AG09309 (cell line): Measurements from ENCODE around the gene RASA1.

Experiments used
- DNase-seq: peaks from one replicate; pipeline ENCODE4 v3.0.0-alpha.2; 2010; ENCODE audit warnings: low read depth
- H3K4me3 ChIP-seq: 2 replicates; pipeline ENCODE4 v1.5.1; 2011; ENCODE audit warnings: mild to moderate bottlenecking, low read depth, low read length, moderate library complexity; ENCODE audit not compliant: control insufficient read depth
- CTCF ChIP-seq: IDR thresholded peaks from 2 replicates; pipeline ENCODE4 v1.5.1; 2011; ENCODE audit warnings: mild to moderate bottlenecking, low read depth, low read length, inconsistent platforms; ENCODE audit not compliant: insufficient read depth, control insufficient read depth; ENCODE audit errors: missing control alignments

The RASA1 gene

DNA sequence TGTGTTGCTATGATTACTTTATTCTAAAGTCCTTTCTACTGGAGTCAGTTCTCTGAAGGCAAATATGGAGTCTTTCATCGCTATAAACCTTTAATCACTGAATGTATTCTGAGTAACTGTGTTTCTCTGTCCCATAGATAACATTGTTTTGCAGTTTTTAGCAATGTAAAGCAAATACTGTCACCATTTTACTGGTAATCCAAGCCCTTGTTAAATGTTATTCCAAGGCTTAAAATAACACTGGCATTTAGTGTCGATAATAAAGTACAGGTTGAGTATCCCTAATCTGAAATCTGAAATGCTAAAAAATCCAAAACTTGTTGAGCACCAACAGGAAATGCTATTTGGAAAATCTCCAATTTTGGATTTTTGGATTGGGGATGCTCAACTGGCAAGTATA is 120.4 kb downstream of the RASA1 start:
- no peak for TF ChIP-seq CTCF
- no peak for DNase-seq
- no peak overlapping the region for H3K4me3 ChIP-seq

DNA sequence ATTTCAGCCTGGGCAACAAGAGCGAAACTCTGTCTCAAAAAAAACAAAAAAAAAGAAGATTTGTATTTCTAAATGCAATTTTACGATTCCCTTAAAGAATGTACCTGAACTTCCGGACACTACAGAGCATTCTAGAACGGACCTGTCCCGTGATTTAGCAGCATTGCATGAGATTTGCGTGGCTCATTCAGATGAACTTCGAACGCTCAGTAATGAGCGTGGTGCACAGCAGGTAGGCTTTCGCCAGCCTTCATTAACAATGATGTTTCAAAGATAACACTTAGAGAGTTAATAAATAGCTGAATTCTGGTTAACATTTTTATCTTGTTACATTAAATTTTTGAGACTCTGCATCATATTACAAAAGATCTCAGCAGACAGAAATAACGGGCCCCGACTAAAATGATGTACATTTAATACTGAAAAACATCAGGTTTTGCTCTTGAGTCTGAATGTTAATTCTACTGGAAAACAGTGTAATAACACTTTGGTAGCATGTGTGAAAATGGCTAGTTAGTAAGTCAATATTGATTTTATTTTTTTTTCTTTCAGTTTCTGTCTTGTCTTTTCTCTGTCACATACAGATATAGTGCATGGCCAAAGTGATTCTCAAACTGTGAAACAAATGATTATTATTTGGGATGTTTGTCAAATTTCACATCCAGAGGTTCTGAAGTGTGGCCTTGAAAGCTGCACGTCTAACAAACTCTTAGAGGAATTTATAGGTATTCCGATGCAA is 121.8 kb downstream of the RASA1 start:
- no peak overlapping the region for H3K4me3 ChIP-seq
- DNase-seq: no peak
- no peak for TF ChIP-seq CTCF

DNA sequence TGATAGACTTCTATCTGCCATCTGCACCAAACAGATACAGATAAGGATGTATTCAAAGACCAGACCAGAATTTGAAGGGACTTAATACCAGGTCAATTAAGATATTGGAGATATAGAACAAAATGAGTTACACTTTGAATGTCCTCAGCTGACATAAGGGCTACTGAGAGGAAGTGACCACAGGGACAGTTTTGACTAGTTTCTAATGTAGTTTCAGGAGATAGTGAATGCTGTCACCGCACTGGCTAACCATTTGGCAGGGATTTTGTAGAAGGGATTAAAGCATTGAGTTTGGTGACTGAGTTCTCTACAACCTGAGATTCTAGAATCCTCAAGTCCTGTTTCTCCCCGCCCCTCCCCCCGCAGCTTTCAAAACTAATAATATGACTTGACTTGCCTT is 122.4 kb downstream of the RASA1 start:
- H3K4me3 ChIP-seq: no peak overlapping the region
- no peak for TF ChIP-seq CTCF

GRCh38 chr5:87390576-87391199 is 123.0 kb downstream of the RASA1 start:
- TF ChIP-seq CTCF: no peak
- DNase-seq: no peak
- H3K4me3 ChIP-seq: no peak overlapping the region

More for the DNA sequence above, 122.4 kb downstream of the RASA1 start:
- no peak for DNase-seq

DNA sequence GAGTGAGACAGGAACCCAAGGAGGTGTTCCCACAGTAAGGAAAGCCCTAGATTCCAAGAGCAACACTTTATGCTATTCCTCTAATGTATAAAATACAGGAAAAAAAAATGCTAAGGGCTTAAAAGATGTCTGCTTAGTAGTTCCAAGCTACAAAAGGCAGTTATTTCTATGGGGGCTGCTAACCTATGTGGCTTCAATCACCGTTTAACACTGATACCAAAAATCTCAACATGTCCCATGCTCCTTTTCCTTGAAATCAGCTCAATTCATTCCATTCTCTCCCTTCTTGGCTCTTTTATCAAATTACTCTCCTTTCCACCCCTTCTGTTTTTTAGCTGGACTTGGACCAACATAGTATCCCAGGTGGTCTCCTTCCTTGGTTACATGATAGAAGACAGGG is 124.5 kb downstream of the RASA1 start:
- TF ChIP-seq CTCF: no peak
- no peak for DNase-seq
- no peak overlapping the region for H3K4me3 ChIP-seq

DNA sequence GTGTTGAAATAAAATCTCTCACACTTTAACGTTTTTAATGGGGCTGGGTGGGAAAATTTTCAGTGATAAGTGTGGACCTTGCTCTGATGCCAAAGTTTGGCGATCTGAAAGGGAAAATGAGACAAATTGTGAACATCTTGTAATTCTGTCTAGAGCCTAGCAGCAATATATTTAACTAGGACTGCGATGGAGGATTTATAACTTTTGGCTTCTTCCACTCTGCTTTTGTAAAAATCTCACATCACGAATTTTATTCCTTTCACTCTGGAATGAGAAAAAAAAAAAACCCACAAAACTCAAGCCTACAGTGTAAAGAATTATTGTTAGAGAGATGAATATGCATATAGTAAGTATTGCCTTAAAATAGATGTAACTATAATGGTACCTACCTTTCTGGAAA is 125.1 kb downstream of the RASA1 start:
- no peak for DNase-seq
- H3K4me3 ChIP-seq: no peak overlapping the region
- no peak for TF ChIP-seq CTCF
